Esophagus muscularis mucosa (tissue), 4 donors: Measurements from ENCODE around the gene PRKN. TPM values are rescaled to one million over a fixed set of nuclear protein-coding genes. Genes with fewer than 3 reads are reported as not detected.

Source experiments
- DNase-seq: peaks from one replicate; pipeline ENCODE4 v3.0.0-alpha.2; 2017; ENCODE audit errors: extremely low spot score
- H3K27ac ChIP-seq, 4 donors: fragments of 200-600 bp; sonication (generic); replicated peaks in 1 of 4; 1 replicate in 3 of 4; 2 replicates in 1 of 4; pipeline ENCODE4 v1.5.1; 2016 to 2019; ENCODE audit warnings: mild to moderate bottlenecking in 1 of 4
- H3K27me3 ChIP-seq, 4 donors: fragments of 200-600 bp; sonication (generic); one replicate each; pipeline versions ENCODE4 v1.5.1 to v1.6.0; 2016 to 2019
- H3K36me3 ChIP-seq, 4 donors: fragments of 200-600 bp; sonication (generic); one replicate each; pipeline ENCODE4 v1.5.1; 2016 to 2019
- H3K4me1 ChIP-seq, 4 donors: fragments of 200-600 bp; sonication (generic); one replicate each; pipeline ENCODE4 v1.5.1; 2016 to 2019
- H3K4me3 ChIP-seq, 4 donors: fragments of 200-600 bp; sonication (generic); 1 replicate in 2 of 4; 2 replicates in 2 of 4; pipeline ENCODE4 v1.5.1; 2016 to 2019; ENCODE audit warnings: mild to moderate bottlenecking in 4 of 4, moderate library complexity in 1 of 4
- H3K9me3 ChIP-seq, 4 donors: fragments of 200-600 bp; sonication (generic); 1 replicate in 3 of 4; 2 replicates in 1 of 4; pipeline ENCODE4 v1.5.1; 2016 to 2019
- EP300 ChIP-seq: sonication (generic); formaldehyde crosslinking; IDR thresholded peaks from one replicate; pipeline ENCODE4 v1.6.1; 2017; ENCODE audit warnings: antibody characterized with exemption
- POLR2A ChIP-seq: fragments of 450-650 bp; IDR thresholded peaks from one replicate; pipeline ENCODE4 v1.6.1; 2017; ENCODE audit warnings: antibody characterized with exemption, moderate library complexity, mild to moderate bottlenecking, low read depth
- POLR2AphosphoS5 ChIP-seq, 2 donors: sonication (generic); formaldehyde crosslinking; IDR thresholded peaks; one replicate each; pipeline ENCODE4 v1.6.1; 2017; ENCODE audit warnings: antibody characterized with exemption in 2 of 2
- WGBS: methylation state at CpG from one replicate; pipeline ENCODE4 v1.1.5; 2018; 5-methylcytosine and 5-hydroxymethylcytosine counted together
- intact Hi-C: fragments of 100-400 bp; cut with DNase I; formaldehyde crosslinking; loops from one replicate; pipeline ENCODE4 v1.15.1; 2023
- total RNA-seq, 4 donors: library from RNA; depleted of rRNA; stranded (reverse); fragments of >200 nt; gene quantifications; one replicate each; pipeline versions ENCODE4 v1.1.0 to v1.2.1, GENCODE V29; 2016
- TF ChIP-seq, protein P1 (sequence below), 3 experiments: fragments of 200-600 bp in 2 of 3; fragments of 450-650 bp in 1 of 3; sonication (generic) in 2 of 3; IDR thresholded peaks; one replicate each; pipeline ENCODE4 v1.5.1; 2017 to 2019; ENCODE audit warnings: antibody characterized with exemption in 3 of 3, mild to moderate bottlenecking in 2 of 3, moderate library complexity in 1 of 3

PRKN gene
- total RNA-seq, 4 donors from 2014 or later, result 9.6 to 14.5 (median 10.8) TPM

DNA sequence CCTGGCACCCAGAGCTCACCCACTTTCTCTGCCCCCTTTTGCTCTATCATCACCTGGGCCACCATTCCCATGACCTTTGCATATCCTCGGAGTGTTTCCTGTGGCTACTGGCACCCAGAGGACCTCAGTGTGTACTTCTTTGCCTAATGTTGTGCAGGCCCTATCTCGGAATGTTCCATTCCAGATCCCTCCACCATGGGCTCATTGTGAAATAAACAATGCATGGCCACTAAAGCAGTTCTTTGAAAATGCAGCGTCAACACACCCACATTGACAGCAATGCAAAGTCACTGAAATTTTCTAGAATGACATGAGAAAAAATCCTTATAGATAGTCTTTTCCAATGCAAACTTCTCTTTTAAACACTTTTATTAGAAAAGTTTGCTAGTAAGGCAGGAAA is 1380.8 kb downstream of the PRKN start:
- Histone ChIP-seq H3K4me3 (no peak overlapping the region), H3K27me3 (no peaks in the 10 kb centered on the region), H3K4me1 (no peaks in the 10 kb centered on the region), H3K9me3 (no peaks in the 10 kb centered on the region), H3K27ac (no peak overlapping the region), H3K36me3 (no peaks in the 10 kb centered on the region)
- 90% methylated on average over 3 of the region's 3 CpGs for WGBS
- no peak for TF ChIP-seq POLR2A
- no peak for TF ChIP-seq EP300
- TF ChIP-seq, protein P1, sequence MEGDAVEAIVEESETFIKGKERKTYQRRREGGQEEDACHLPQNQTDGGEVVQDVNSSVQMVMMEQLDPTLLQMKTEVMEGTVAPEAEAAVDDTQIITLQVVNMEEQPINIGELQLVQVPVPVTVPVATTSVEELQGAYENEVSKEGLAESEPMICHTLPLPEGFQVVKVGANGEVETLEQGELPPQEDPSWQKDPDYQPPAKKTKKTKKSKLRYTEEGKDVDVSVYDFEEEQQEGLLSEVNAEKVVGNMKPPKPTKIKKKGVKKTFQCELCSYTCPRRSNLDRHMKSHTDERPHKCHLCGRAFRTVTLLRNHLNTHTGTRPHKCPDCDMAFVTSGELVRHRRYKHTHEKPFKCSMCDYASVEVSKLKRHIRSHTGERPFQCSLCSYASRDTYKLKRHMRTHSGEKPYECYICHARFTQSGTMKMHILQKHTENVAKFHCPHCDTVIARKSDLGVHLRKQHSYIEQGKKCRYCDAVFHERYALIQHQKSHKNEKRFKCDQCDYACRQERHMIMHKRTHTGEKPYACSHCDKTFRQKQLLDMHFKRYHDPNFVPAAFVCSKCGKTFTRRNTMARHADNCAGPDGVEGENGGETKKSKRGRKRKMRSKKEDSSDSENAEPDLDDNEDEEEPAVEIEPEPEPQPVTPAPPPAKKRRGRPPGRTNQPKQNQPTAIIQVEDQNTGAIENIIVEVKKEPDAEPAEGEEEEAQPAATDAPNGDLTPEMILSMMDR (IDR thresholded peaks at IDR 0.05), result no peak
- no peak for TF ChIP-seq POLR2AphosphoS5 (IDR thresholded peaks at IDR 0.05)
- intact Hi-C loops, result no loop called here
- no peak for DNase-seq

DNA sequence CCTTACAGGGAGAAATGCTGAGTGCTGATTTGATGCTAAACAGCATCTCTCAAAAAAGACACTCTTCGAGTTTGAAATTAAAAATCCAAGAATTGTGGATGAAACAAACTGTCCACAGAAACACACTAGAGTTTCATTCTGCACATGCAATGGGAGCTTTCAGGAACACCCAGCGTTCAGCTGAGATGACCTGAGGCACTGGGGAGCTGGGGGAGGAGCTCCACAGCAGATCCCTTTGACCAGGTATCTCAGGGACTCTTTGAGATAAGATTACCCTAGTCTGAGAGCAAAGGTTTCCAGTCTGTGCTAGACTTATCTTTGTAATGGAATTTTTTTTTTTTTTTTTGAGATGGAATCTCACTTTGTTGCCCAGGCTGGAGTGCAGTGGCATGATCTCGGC is 1382.9 kb downstream of the PRKN start:
- TF ChIP-seq POLR2A (no peak), POLR2AphosphoS5 (IDR thresholded peaks at IDR 0.05) (no peak)
- TF ChIP-seq, protein P1 (IDR thresholded peaks at IDR 0.05), result no peak
- Histone ChIP-seq H3K4me3 (no peak overlapping the region), H3K36me3 (no peaks in the 10 kb centered on the region), H3K9me3 (no peaks in the 10 kb centered on the region), H3K27ac (no peak overlapping the region), H3K27me3 (no peaks in the 10 kb centered on the region), H3K4me1 (no peaks in the 10 kb centered on the region)
- no peak for DNase-seq
- intact Hi-C loops, result no loop called here
- 70% methylated on average over 3 of the region's 3 CpGs for WGBS

DNA sequence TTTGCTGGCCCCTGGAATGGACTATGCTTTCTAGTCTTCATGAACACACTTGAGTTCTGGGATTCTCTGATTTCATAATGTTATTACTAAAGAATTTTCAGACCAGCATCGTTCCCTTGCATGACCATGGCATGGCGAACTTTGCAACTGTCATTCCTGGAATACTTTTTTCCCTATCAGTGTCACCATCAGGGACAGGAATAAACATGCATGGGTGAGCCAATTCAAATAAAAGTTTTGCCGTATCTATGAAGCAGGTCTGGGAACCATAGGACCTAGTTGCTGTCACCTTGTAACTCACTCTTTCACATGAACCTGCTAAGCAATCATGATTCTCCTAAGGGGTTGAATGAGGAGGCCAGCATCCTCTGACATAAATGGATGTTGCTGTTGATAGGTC is 1385.5 kb downstream of the PRKN start:
- Histone ChIP-seq H3K27me3 (no peaks in the 10 kb centered on the region), H3K4me1 (no peaks in the 10 kb centered on the region), H3K27ac (no peak overlapping the region), H3K36me3 (no peaks in the 10 kb centered on the region), H3K9me3 (no peaks in the 10 kb centered on the region), H3K4me3 (no peak overlapping the region)
- TF ChIP-seq EP300 (no peak), POLR2AphosphoS5 (IDR thresholded peaks at IDR 0.05) (no peak), POLR2A (no peak)
- TF ChIP-seq, protein P1 (IDR thresholded peaks at IDR 0.05), result no peak
- intact Hi-C loops, result no loop called here
- 93% methylated on average over 3 of the region's 3 CpGs for WGBS
- DNase-seq, result no peak

DNA sequence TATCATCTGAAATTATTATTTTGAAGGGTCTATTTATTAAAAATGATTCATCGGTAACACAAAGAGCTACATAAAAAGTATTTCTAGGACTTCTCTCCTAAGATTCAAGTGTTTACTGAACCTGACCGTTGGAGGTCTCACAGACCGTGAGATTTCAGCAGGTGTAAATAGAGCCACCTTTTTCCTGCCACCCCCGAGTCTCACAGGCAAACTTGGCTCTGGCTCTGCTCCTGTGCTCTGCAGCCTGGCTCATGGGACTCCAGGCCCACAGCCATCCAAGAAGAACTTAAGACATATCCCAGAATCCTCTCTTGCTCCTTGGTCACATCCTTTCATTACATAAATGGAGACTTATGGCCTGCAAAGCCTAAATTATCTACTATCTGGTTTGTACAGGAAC is 1385.9 kb downstream of the PRKN start:
- Histone ChIP-seq H3K4me3 (no peak overlapping the region), H3K9me3 (no peaks in the 10 kb centered on the region), H3K36me3 (no peaks in the 10 kb centered on the region), H3K27me3 (no peaks in the 10 kb centered on the region), H3K4me1 (no peaks in the 10 kb centered on the region), H3K27ac (no peak overlapping the region)
- 84% methylated on average over 4 of the region's 4 CpGs for WGBS
- DNase-seq, result no peak
- no peak for TF ChIP-seq EP300
- TF ChIP-seq, protein P1 (IDR thresholded peaks at IDR 0.05), result no peak
- intact Hi-C loops, result no loop called here

DNA sequence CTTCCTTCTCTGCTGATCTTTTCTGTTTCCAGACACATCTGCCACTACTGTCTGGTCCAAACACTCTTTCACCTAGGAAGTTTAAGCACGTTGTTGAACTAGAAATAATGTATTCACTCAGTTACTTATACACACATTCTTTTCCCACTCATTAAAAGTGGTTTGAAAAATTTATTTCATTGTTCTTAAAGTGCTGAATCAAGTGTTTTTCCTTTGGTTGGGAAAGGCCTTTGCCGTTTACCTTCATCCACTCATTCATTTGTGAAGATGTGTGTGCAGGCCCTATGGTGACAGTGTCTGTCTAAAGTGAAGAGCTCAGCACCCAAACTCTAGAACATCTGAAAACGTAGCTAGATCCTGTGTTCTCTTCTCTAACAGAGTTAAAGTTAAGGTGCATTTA is 1389.6 kb downstream of the PRKN start:
- intact Hi-C loops, result no loop called here
- Histone ChIP-seq H3K4me3 (no peak overlapping the region), H3K9me3 (no peaks in the 10 kb centered on the region)

More for the DNA sequence above, 1389.6 kb downstream of the PRKN start:
- no peaks in the 10 kb centered on the region for H3K36me3 ChIP-seq
- no peaks in the 10 kb centered on the region for H3K27me3 ChIP-seq
- no peak overlapping the region for H3K27ac ChIP-seq
- no peaks in the 10 kb centered on the region for H3K4me1 ChIP-seq
- TF ChIP-seq EP300, result no peak
- TF ChIP-seq, protein P1 (IDR thresholded peaks at IDR 0.05), result no peak
- TF ChIP-seq POLR2A, result no peak
- TF ChIP-seq POLR2AphosphoS5 (IDR thresholded peaks at IDR 0.05), result no peak
- 81% methylated on average over 3 of the region's 3 CpGs for WGBS
- peak; percentile 19 for DNase-seq
